CD4-positive, alpha-beta T cell treated with Interleukin-17A for 1 hour (primary cell): Measurements from ENCODE around the gene KIF2C.
"Not testable (repeated sequence)": the region's sequence is repeated elsewhere in the genome, so short reads cannot be mapped to it uniquely, and the experiment has no call there.

Source experiments
- DNase-seq: peaks from one replicate; pipeline ENCODE4 v3.0.0-alpha.2; 2020

Gene KIF2C

DNA sequence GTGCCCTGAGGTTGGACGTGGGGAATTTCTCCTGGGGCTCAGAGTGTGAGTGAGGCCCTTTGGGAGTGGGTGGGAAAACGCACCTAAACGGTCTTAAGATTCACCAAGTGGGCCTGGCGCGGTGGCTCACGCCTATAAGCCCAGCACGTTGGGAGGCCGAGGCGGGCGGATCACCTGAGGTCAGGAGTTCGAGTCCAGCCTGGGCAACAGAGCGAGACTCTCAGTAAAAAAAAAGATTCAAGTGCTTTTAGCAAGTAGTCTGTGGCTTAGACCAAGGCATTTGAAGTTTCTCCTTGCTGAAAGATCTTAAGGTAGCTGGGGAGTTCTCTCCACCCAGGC lies 37.1 kb downstream of the KIF2C start:
- DNase-seq = no peak

DNA sequence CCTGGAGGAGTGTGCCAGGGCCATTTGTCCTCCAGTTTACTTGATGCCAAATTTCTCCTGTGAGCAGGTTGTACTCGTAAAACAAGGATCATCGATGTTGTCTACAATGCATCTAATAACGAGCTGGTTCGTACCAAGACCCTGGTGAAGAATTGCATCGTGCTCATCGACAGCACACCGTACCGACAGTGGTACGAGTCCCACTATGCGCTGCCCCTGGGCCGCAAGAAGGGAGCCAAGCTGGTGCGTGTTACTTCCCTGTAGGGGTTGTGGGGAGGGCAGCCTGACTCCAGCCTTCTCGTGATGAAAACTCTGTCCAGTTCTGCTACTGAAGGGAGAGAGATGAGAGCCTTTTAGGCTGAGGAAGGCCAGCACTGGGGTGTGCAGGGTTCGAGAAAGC lies 37.9 kb downstream of the KIF2C start:
- no peak for DNase-seq

- no peak for DNase-seq
Measured at GRCh38 chr1:44777969-44778635, 38.5 kb downstream of the KIF2C start.

DNA sequence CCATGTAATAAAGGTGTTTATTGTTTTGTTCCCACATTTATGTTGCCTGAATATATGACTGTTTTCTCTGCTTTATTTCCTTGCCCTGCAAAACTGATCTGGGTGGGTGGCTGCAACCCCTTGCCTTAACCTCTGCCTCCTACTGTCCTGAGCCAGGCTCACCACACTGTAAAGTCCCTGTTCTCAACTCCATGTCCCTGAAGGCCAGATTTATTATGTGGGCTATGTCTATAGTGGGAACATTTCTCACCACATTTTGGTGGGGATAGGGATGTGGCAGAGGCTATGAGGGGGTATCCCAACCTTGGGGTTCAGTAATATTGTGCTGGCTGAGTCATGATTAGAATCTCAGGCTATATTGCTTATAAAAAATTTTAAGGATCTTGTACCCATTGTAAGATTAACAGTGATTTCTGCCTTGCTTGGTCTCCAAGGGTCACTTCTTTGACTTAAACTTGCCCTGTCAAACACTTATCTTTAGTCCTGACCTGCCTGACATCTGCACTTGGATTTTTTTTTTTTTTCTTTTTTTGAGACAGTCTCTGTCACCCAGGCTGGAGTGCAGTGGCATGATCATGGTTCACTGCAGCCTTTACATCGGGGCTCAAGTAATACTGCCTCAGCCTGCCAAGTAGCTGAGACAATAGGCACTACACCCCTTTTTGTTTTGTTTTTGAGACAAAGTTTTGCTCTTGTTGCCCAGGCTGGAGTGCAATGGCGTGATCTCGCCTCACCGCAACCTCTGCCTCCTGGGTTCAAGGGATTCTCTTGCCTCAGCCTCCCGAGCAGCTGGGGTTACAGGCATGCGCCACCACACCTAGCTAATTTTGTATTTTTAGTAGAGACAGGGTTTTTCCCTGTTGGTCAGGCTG lies 39.3 kb downstream of the KIF2C start:
- no peak for DNase-seq

GRCh38 chr1:44780583-44781121 lies 41.0 kb downstream of the KIF2C start:
- no peak for DNase-seq

DNA sequence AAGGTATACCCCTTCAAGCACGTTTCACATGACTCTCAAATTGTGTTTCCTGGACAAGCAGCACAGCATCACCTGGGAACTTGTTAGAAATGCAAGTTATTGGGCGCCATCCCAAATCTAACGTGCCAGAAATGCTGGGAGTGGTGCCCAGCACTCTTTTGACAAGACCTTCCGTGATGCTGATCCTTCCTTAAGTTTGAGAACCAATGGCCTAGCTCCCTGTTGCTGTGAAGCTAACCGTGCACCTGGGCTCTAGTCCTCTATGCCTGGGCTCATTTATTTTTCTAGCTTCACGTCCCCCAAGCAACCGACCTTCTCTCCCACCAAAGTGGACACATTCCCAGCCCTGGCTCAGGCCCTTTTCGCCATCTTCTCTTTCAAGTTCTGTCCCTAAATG lies 44.1 kb downstream of the KIF2C start:
- no peak for DNase-seq

GRCh38 chr1:44784094-44785028 lies 44.7 kb downstream of the KIF2C start:
- peak; percentile 50 for DNase-seq

- no peak for DNase-seq
Measured at GRCh38 chr1:44785029-44785380, 45.4 kb downstream of the KIF2C start.

GRCh38 chr1:44785501-44786137 lies 46.0 kb downstream of the KIF2C start:
- no peak for DNase-seq

- DNase-seq = peak; percentile 81
Measured at GRCh38 chr1:44786138-44786840, 46.7 kb downstream of the KIF2C start.

GRCh38 chr1:44786841-44787426 lies 47.3 kb downstream of the KIF2C start:
- no peak for DNase-seq

DNA sequence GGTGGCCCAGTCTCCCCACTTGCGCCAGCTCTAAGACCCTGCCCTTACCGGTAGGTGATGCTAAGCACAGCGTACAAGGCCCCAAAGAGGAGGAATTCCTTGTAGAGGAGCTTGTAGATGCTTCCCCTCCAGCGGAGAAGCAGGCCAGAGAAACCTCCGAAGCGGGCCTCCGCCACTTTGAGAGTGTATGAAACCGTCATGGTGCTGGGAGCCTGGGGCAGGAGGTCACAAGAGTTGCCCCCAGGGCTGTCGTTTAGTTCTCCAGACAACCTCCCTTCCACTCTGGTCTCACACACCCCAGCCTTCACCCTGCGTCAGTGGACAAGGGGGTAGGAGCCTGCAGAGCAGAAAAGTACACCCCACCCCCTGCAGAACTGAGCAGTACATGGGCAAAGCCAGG lies 47.9 kb downstream of the KIF2C start:
- no peak for DNase-seq

- DNase-seq = no peak
Measured at GRCh38 chr1:44788120-44788860, 48.7 kb downstream of the KIF2C start, which contains the start of gene BEST4. Gene BEST4, minus strand, starts transcription at chr1:44788170. Its CDS starts 465 bp downstream, at chr1:44787705.

DNA sequence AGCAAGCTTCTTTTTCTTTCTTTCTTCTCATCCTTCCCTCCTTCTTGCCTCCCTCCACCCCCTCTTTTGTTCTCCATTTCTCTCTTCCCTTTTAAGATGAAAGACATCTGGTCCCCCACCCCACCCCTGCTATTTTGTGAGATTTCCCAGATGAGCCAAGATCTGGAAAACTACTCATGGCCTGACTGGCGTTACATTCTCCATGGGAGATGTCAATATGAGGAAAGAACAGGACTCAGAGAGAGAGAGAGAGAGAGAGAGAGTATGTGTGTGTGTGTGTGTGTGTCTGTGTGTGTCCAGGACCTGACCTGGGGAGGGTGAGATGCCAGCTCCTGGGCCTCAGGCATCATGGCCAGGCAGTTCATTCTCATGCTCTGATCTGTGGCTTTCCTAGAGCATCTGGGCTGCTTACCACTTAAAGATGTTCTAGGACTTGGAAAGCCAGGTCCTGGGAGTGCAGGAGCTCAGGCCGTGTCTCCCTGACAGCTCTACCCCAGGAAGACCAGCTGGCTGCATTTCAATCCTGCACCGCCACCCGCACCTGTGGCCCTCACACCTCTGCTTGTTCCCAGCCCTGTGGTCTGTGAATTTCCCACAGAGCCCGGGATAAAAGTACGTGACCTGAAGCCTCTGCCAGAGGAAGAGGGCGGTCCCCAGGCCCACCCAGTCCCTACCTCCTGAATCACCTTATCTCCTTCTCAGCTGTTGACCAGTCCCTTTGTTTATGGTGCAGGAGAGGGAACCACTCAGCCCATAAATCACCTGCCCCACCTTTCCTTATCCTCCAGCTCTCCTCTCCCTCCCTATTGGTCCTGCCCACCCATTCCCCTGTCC lies 51.5 kb downstream of the KIF2C start:
- DNase-seq = no peak

DNA sequence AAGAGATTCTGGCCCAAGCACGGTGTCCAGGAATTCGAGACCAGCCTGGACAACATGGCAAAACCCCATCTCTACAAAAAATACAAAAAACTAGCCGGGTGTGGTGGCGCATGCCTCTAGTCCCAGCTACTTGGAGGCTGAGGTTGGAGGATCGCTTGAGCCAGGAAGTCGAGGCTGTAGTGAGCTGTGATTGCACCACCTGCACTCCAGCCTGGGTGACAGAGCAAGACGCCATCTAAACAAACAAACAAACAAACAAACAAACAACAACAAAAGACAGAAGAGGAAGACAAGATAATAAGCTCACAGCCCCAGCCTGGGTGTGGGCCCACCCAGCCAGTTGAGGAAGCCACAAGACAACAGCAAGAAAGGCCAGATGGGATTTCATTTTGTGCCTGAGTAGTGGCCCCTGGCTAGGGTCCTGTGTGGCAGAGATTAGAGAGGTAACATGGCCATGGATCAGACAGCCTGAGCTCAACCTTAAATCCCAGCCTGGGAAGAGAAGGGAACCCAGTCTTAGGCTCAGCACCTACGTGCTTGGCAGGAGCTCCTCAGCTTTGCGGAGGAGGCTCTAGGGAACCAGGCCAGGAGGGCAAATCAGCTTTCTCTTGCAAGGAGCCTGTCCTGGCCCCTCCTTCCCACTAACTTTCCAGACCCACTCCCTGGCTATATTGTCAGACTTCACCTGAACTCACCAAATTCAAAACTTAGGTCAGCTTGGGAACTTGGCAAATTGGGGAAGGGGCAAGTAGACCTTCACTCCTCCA lies 53.3 kb downstream of the KIF2C start:
- no peak for DNase-seq

DNA sequence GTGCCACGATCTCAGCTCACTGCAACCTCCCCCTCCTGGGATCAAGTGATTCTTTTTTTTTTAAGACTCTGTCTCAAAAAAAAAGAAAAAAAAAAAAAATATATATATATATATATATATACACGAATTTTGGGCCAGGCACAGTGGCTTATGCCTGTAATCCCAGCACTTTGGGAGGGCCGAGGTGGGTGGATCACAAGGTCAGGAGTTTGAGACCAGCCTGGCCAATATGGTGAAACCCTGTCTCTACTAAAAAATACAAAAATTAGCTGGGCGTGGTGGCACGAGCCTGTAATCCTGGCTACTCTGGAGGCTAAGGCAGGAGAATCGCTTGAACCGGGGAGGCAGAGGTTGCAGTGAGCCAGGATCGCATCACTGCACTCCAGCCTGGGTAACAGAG lies 58.2 kb downstream of the KIF2C start:
- not testable (repeated sequence) for DNase-seq

- DNase-seq = no peak
Measured at GRCh38 chr1:44798481-44799365, 59.1 kb downstream of the KIF2C start.
